ENCODE results near the gene NEUROD4.

DNA sequence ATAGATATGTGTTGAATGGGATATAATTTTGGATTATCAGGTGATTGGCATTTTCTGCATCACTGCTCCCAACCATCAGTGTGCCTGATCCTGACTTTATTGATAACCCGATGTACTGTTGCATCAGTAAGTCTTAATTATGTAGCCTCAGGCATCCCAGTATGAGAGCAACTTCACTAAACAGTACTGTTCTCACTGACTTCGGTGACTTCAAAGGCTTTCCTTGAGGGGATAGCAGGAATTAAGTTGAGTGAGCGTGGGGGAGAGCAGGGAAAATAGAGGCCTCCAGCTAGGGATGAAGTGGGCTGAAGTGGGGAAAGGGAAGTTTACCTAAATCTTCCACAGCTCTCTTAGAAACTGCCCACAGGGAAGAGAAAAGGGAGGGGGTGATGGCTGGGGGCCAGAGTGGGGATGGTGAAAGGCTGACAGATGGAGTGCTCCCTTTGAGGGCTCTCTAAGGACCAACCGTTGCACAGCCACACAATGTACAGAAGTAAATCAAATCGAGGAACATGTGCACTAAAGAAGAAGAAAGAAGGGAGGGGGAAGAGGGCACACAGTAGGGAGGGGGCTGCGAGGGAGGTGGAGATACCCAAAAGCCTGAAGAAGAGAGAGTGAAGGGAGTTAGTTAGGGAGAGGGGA, 10.7 kb upstream of the NEUROD4 start:
- TF ChIP-seq, protein P1, sequence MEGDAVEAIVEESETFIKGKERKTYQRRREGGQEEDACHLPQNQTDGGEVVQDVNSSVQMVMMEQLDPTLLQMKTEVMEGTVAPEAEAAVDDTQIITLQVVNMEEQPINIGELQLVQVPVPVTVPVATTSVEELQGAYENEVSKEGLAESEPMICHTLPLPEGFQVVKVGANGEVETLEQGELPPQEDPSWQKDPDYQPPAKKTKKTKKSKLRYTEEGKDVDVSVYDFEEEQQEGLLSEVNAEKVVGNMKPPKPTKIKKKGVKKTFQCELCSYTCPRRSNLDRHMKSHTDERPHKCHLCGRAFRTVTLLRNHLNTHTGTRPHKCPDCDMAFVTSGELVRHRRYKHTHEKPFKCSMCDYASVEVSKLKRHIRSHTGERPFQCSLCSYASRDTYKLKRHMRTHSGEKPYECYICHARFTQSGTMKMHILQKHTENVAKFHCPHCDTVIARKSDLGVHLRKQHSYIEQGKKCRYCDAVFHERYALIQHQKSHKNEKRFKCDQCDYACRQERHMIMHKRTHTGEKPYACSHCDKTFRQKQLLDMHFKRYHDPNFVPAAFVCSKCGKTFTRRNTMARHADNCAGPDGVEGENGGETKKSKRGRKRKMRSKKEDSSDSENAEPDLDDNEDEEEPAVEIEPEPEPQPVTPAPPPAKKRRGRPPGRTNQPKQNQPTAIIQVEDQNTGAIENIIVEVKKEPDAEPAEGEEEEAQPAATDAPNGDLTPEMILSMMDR (IDR thresholded peaks at IDR 0.05), result no peak
- TF ChIP-seq POLR2A (IDR thresholded peaks at IDR 0.05), result no peak
